ENCODE measurements around the gene TRMT6. TPM values are rescaled to one million over a fixed set of nuclear protein-coding genes. Genes with fewer than 3 reads are reported as not detected.

TRMT6 gene
- total and polyA plus RNA-seq, 9 of the 15 experiments (the other 6 are each of a cell fraction or from before 2014, with no cell fraction given) = 10.6 to 21.3 (median 15.6) TPM

GRCh38 chr20:5936238-5936637 lies 14.1 kb downstream of the TRMT6 start:
- ChIA-PET POLR2A (interaction anchor here (1.0 kb wide), 1 partner anchor 12 kb away, joined by 3 read pairs; no protein-coding TSS in a partner anchor), CTCF (ENCODE audit: low intra/inter-chr PET ratio) (no interaction called here)
- Histone ChIP-seq H3K9me3 (replicated peaks; ENCODE audit: control insufficient read depth, insufficient read depth, low read depth, low read length) (no peaks in the 10 kb centered on the region), H3K36me3 (ENCODE audit: control insufficient read depth, insufficient read depth, low read length) (peaks cover 27% of the 10 kb centered on the region; the same call in 1 of the 3 replicates), H2AFZ (ENCODE audit: low read depth, low read length) (no peak overlapping the region), H3K27ac (ENCODE audit: extremely low read depth, low read depth, low read length) (no peak overlapping the region), H3K79me2 (ENCODE audit: control insufficient read depth, insufficient read depth, low read length) (no peaks in the 10 kb centered on the region), H3K4me2 (ENCODE audit: insufficient read depth, low read length) (no peak overlapping the region), H3K9me1 (ENCODE audit: control insufficient read depth, insufficient read depth, low read length) (no peaks in the 10 kb centered on the region), H3K9ac (ENCODE audit: insufficient read depth in 1 of 2, low read depth in 2 of 2, low read length in 2 of 2) (no peak overlapping the region), H4K20me1 (replicated peaks; ENCODE audit: control insufficient read depth, insufficient read depth, low read length) (no peaks in the 10 kb centered on the region), H3K4me3 (no peak overlapping the region), H3K27me3 (ENCODE audit: control insufficient read depth in 2 of 2, insufficient read depth in 2 of 2, low read length in 2 of 2) (no peaks in the 10 kb centered on the region), H3K4me1 (replicated peaks in 1 of 2; ENCODE audit: control insufficient read depth in 2 of 2, insufficient read depth in 2 of 2, low read length in 2 of 2) (no peaks in the 10 kb centered on the region)
- no peak for ATAC-seq
- no TSS peak for BruUV-seq (replicated peaks)
- DNase-seq (ENCODE audit: extremely low read depth in 1 of 4, low spot score in 3 of 4) = no peak
- in situ Hi-C loops (cut with MboI) (no loop called here), intact Hi-C loops (cut with micrococcal nuclease) (no loop called here)
- TF ChIP-seq CBFA2T3 (IDR thresholded peaks at IDR 0.05) (no peak), CAMTA2 (CRISPR knock-in tag; conservative IDR thresholded peaks at IDR 0.05) (no peak), CREBBP (IDR thresholded peaks at IDR 0.05; ENCODE audit: low read depth, low read length) (no peak), BDP1 (IDR thresholded peaks at IDR 0.05; ENCODE audit: insufficient read depth, insufficient read length) (no peak), ZNF121 (CRISPR knock-in tag; conservative IDR thresholded peaks at IDR 0.05) (no peak), ZZZ3 (IDR thresholded peaks at IDR 0.05) (no peak)
- 46% methylated on average over 3 of the region's 3 CpGs for WGBS (ENCODE audit: insufficient coverage, low coverage, missing lambda C conversion rate)
- FAIRE-seq = no peak

- H4K20me1 ChIP-seq (replicated peaks; ENCODE audit: control insufficient read depth, insufficient read depth, low read length) = no peaks in the 10 kb centered on the region
- H2AFZ ChIP-seq (ENCODE audit: low read depth, low read length) = no peak overlapping the region
- FAIRE-seq (no peak), ATAC-seq (no peak), DNase-seq (ENCODE audit: extremely low read depth in 1 of 4, low spot score in 3 of 4) (no peak)
- H3K9ac ChIP-seq (ENCODE audit: insufficient read depth in 1 of 2, low read depth in 2 of 2, low read length in 2 of 2) = no peak overlapping the region
- no TSS peak for BruUV-seq (replicated peaks)
- no peak overlapping the region for H3K4me3 ChIP-seq
- H3K4me2 ChIP-seq (ENCODE audit: insufficient read depth, low read length) = no peak overlapping the region
- CTCF ChIA-PET (ENCODE audit: low intra/inter-chr PET ratio) = no interaction called here
- H3K79me2 ChIP-seq (ENCODE audit: control insufficient read depth, insufficient read depth, low read length) = no peaks in the 10 kb centered on the region
- intact Hi-C loops (cut with micrococcal nuclease) (no loop called here), in situ Hi-C loops (cut with MboI) (no loop called here)
- POLR2A ChIA-PET = no interaction called here
- no peaks in the 10 kb centered on the region for H3K4me1 ChIP-seq (replicated peaks in 1 of 2; ENCODE audit: control insufficient read depth in 2 of 2, insufficient read depth in 2 of 2, low read length in 2 of 2)
- WGBS (ENCODE audit: insufficient coverage, low coverage, missing lambda C conversion rate) = 18% methylated on average over 1 of the region's 1 CpG
- no peaks in the 10 kb centered on the region for H3K9me1 ChIP-seq (ENCODE audit: control insufficient read depth, insufficient read depth, low read length)
- no peak overlapping the region for H3K27ac ChIP-seq (ENCODE audit: extremely low read depth, low read depth, low read length)
- peaks cover 19% of the 10 kb centered on the region; the same call in 1 of the 3 replicates for H3K36me3 ChIP-seq (ENCODE audit: control insufficient read depth, insufficient read depth, low read length)
- H3K27me3 ChIP-seq (ENCODE audit: control insufficient read depth in 2 of 2, insufficient read depth in 2 of 2, low read length in 2 of 2) = no peaks in the 10 kb centered on the region
- H3K9me3 ChIP-seq (replicated peaks; ENCODE audit: control insufficient read depth, insufficient read depth, low read depth, low read length) = no peaks in the 10 kb centered on the region
Observed at GRCh38 chr20:5935384-5935783, 14.9 kb downstream of the TRMT6 start.
